GM21423 (cell line): ENCODE results near the gene PARD3B.

ENCODE experiments used
- ATAC-seq: cut with Tn5 transposase; IDR thresholded peaks from one replicate; pipeline ENCODE4 v1.9.1; 2021; ENCODE audit warnings: mild to moderate bottlenecking, moderate library complexity; ENCODE audit not compliant: unreplicated experiment

The PARD3B gene

GRCh38 chr2:204824751-204825453 is 279.6 kb downstream of the PARD3B start:
- ATAC-seq: no peak

GRCh38 chr2:204825681-204826080 is 280.4 kb downstream of the PARD3B start:
- ATAC-seq: no peak

GRCh38 chr2:204827701-204828590 is 282.7 kb downstream of the PARD3B start:
- ATAC-seq: no peak

- no peak for ATAC-seq
Measured at GRCh38 chr2:204834716-204835384, 289.6 kb downstream of the PARD3B start.

- ATAC-seq: no peak
Measured at GRCh38 chr2:204835786-204836185, 290.5 kb downstream of the PARD3B start.

GRCh38 chr2:204840504-204840903 is 295.2 kb downstream of the PARD3B start:
- ATAC-seq: no peak

- ATAC-seq: no peak
Measured at GRCh38 chr2:204842068-204842467, 296.8 kb downstream of the PARD3B start.

- ATAC-seq: no peak
Measured at GRCh38 chr2:204842661-204843485, 297.6 kb downstream of the PARD3B start.

GRCh38 chr2:204846471-204846870 is 301.2 kb downstream of the PARD3B start:
- no peak for ATAC-seq

GRCh38 chr2:204849892-204850291 is 304.6 kb downstream of the PARD3B start:
- ATAC-seq: no peak

- ATAC-seq: no peak
Measured at GRCh38 chr2:204850581-204850980, 305.3 kb downstream of the PARD3B start.

- no peak for ATAC-seq
Measured at GRCh38 chr2:204853905-204854304, 308.6 kb downstream of the PARD3B start.

- ATAC-seq: no peak
Measured at GRCh38 chr2:204860274-204860673, 315.0 kb downstream of the PARD3B start.

GRCh38 chr2:204862809-204863208 is 317.5 kb downstream of the PARD3B start:
- no peak for ATAC-seq

- no peak for ATAC-seq
Measured at GRCh38 chr2:204863336-204863735, 318.1 kb downstream of the PARD3B start.

GRCh38 chr2:204869132-204869823 is 324.0 kb downstream of the PARD3B start:
- no peak for ATAC-seq

GRCh38 chr2:204870053-204870452 is 324.8 kb downstream of the PARD3B start:
- no peak for ATAC-seq

- no peak for ATAC-seq
Measured at GRCh38 chr2:204871231-204871953, 326.1 kb downstream of the PARD3B start.

- ATAC-seq: no peak
Measured at GRCh38 chr2:204876311-204876710, 331.0 kb downstream of the PARD3B start.
